ENCODE results near the gene C2orf81.

Gene C2orf81

DNA sequence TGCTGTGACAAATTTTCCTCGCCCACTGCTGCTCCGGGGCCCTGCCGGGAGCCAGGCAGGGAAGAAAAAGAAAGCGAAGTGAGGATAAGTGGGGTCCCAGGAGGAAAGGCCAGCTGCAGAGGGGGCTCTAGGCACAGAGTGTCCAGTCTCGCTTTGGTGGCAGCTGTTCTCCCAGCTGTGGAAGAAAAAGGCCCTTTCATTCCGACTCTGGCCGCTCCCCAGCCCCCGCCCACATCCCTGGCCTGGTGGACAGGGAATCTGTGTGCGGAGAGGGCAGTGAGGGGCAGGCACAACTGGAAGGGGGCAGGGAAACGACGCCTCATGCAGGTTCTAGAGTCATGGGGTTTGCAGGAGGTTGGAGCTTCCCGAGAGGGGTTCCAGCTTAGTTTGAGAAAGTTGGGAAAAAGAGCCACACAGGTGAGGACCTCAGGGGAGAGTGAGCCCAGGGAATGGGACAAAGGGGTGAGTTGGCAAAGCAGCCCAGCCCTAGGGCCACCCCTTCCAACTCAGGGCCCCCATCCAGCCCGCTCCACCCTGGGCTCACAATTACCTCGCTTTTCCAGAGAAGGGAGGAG lies 18.5 kb upstream of the C2orf81 start:
- Histone ChIP-seq H3K4me1 (peaks cover 3% of the 10 kb centered on the region; the same call in 1 of the 2 replicates), H3K27me3 (no peaks in the 10 kb centered on the region), H3K4me3 (ENCODE audit: low read depth, low read length) (peak overlapping the region; percentile 69), H3K9me3 (no peaks in the 10 kb centered on the region), H3K36me3 (no peaks in the 10 kb centered on the region)
- TF ChIP-seq, protein P1, sequence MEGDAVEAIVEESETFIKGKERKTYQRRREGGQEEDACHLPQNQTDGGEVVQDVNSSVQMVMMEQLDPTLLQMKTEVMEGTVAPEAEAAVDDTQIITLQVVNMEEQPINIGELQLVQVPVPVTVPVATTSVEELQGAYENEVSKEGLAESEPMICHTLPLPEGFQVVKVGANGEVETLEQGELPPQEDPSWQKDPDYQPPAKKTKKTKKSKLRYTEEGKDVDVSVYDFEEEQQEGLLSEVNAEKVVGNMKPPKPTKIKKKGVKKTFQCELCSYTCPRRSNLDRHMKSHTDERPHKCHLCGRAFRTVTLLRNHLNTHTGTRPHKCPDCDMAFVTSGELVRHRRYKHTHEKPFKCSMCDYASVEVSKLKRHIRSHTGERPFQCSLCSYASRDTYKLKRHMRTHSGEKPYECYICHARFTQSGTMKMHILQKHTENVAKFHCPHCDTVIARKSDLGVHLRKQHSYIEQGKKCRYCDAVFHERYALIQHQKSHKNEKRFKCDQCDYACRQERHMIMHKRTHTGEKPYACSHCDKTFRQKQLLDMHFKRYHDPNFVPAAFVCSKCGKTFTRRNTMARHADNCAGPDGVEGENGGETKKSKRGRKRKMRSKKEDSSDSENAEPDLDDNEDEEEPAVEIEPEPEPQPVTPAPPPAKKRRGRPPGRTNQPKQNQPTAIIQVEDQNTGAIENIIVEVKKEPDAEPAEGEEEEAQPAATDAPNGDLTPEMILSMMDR (IDR thresholded peaks at IDR 0.05; ENCODE audit: low read depth, low read length): no peak
- peak; percentile 30 for DNase-seq

DNA sequence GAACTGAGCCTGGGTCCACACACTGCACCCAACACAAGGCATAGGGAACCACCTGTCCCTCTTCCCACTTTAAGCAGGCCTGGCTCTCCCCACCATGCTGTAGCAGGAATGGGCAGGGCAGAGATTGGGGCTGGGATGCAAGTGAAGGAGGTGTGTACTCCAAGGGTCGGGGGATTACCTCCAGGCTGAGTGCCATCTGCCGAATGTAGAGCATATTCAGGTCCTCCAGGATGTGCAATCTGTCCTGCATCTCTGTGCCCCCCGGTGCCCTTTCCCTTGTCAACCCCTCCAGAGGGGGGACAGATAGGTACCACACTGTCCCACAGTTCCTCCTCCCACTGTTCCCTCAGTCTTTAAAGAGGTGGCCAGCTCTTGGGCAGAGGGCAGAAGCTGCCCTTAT lies 18.0 kb upstream of the C2orf81 start:
- Histone ChIP-seq H3K4me1 (peaks cover 3% of the 10 kb centered on the region; the same call in 1 of the 2 replicates), H3K4me3 (ENCODE audit: low read depth, low read length) (peak overlapping the region; percentile 69), H3K9me3 (no peaks in the 10 kb centered on the region), H3K36me3 (no peaks in the 10 kb centered on the region), H3K27me3 (no peaks in the 10 kb centered on the region)
- TF ChIP-seq, protein P1 (IDR thresholded peaks at IDR 0.05; ENCODE audit: low read depth, low read length): no peak
- no peak for DNase-seq

DNA sequence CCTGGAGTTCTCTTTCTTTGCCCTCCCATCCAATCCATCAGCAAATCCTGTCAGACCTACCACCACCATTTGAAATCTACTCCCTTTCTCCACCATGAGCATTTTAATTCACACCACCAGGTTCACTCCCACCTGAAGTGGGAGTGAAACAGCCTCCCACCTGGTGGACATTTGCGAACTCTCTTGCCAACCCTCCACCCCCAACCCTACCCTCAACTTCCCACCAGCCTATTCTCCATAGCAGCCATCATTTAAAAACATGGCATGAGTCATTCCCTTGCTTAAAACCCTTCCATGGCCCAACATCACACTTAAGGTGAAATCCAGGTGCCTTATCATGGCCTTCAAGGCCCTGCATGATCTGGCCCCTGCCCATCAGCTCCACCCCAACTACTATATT lies 16.8 kb upstream of the C2orf81 start:
- Histone ChIP-seq H3K9me3 (no peaks in the 10 kb centered on the region), H3K27me3 (no peaks in the 10 kb centered on the region), H3K4me3 (ENCODE audit: low read depth, low read length) (no peak overlapping the region), H3K4me1 (peaks cover 3% of the 10 kb centered on the region; the same call in 1 of the 2 replicates), H3K36me3 (no peaks in the 10 kb centered on the region)
- no peak for DNase-seq
- TF ChIP-seq, protein P1 (IDR thresholded peaks at IDR 0.05; ENCODE audit: low read depth, low read length): no peak

DNA sequence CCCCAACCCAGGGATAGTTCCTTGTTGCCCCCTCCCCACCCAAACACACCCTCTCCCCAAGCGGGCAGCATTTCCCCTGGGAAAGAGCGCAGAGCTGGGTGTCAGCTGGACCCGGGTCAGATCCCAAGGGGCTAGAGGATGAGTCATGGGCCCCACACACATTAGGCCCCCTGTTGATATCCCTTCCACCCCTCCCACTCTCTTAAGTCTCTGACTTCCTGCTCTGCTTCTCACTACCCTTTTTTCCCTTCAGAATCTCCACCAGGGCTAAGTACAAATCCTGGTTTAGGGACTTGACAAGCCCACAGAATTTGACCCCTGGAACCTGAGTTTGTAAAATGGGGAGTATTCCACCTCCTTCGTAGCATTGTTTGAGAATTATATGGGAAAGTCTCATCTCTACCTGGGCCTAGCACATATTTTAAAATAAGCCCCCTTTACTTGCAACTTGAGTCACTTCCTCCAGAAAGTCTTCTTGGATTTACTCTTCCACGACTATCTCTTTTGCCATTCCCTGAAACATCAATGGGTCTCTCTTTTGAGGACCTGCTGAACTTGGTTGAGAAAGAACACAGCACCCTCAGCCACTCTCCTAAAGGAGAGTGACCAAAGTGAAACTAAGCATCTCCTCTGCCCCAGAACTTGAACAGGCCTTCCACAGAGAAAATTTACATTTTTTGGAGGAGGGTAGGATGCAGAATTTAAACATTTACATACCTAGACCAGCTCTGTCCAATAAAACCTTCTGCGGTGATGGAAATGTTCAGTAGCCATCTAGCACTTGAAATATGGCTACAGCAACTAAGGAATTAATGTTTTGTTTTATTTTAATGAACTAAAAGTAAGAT lies 15.7 kb upstream of the C2orf81 start:
- Histone ChIP-seq H3K36me3 (no peaks in the 10 kb centered on the region), H3K4me3 (ENCODE audit: low read depth, low read length) (no peak overlapping the region), H3K4me1 (peaks cover 3% of the 10 kb centered on the region; the same call in 1 of the 2 replicates), H3K9me3 (no peaks in the 10 kb centered on the region), H3K27me3 (no peaks in the 10 kb centered on the region)
- TF ChIP-seq, protein P1 (IDR thresholded peaks at IDR 0.05; ENCODE audit: low read depth, low read length): no peak
- no peak for DNase-seq

DNA sequence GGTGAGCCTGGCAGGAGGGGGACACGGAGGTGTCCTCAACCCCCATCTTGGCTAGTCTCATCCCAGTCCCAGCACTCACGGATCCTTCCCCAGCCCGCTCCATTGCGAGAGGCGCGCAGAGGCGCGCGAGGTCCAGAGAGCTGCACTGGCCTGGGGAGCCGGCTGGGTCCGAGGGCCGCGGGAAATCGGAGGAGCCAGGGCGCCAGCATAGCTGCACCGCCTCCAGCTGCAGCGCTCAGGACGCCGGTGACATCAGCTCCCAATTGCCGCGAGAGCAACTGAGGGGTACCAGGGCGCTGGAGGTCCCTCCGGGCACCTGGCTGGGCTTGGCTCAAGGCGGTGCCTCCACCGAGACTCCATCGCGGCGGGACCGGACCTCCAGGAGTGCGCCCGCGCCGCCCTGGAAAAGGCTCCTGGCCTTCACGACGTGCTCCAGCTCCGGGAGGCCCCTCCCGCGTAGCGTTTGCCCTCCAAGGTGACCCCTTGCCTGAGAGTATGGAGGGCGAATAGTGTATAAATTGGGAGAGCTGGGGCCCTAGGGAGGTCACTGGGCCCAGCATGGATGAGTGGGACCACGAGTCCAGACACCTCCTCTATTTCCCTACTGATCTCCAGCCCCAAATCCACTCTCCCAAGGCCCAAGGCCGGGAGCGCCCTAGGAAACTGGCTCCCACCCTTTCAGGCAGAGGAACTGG lies 14.8 kb upstream of the C2orf81 start:
- H3K9me3 ChIP-seq: no peaks in the 10 kb centered on the region
- no peak for DNase-seq
- TF ChIP-seq, protein P1 (IDR thresholded peaks at IDR 0.05; ENCODE audit: low read depth, low read length): no peak
- no peaks in the 10 kb centered on the region for H3K27me3 ChIP-seq
- H3K36me3 ChIP-seq: no peaks in the 10 kb centered on the region
- no peak overlapping the region for H3K4me3 ChIP-seq (ENCODE audit: low read depth, low read length)
- H3K4me1 ChIP-seq: peaks cover 3% of the 10 kb centered on the region; the same call in 1 of the 2 replicates
